ENCODE data around the gene HOXA5.

HOXA5 gene

GRCh38 chr7:27143023-27143949 lies at the start of gene HOXA5:
HOXA5 (minus strand) TSS chr7:27143681; CDS start chr7:27143607, 74 bp downstream.
- no peak for DNase-seq

GRCh38 chr7:27192546-27193334 lies 49.3 kb upstream of the HOXA5 start:
- no peak for DNase-seq

GRCh38 chr7:27191833-27192545 lies 48.5 kb upstream of the HOXA5 start:
- no peak for DNase-seq

- no peak for DNase-seq
Measured at GRCh38 chr7:27191161-27191731, 47.8 kb upstream of the HOXA5 start.

GRCh38 chr7:27189997-27190748 lies 46.7 kb upstream of the HOXA5 start:
- DNase-seq, result no peak

- DNase-seq, result no peak
Measured at GRCh38 chr7:27189295-27189996, 46.0 kb upstream of the HOXA5 start.

- DNase-seq, result no peak
Measured at GRCh38 chr7:27188386-27189294, 45.2 kb upstream of the HOXA5 start.

GRCh38 chr7:27187475-27188385 lies 44.2 kb upstream of the HOXA5 start:
- no peak for DNase-seq

GRCh38 chr7:27186668-27187474 lies 43.4 kb upstream of the HOXA5 start:
- no peak for DNase-seq

- no peak for DNase-seq
Measured at GRCh38 chr7:27185854-27186667, 42.6 kb upstream of the HOXA5 start.

GRCh38 chr7:27185013-27185853 lies 41.8 kb upstream of the HOXA5 start, which contains the start of gene HOXA11:
HOXA11 (minus strand) TSS chr7:27185232; CDS start chr7:27185144, 88 bp downstream.
- DNase-seq, result no peak

GRCh38 chr7:27184337-27185012 lies 41.0 kb upstream of the HOXA5 start:
- no peak for DNase-seq

GRCh38 chr7:27183682-27184336 lies 40.3 kb upstream of the HOXA5 start:
- DNase-seq, result no peak

- no peak for DNase-seq
Measured at GRCh38 chr7:27182861-27183681, 39.6 kb upstream of the HOXA5 start.

All from stimulated activated CD4-positive, alpha-beta T cell treated with anti-CD3 and anti-CD28 coated beads, Interleukin-12 subunit alpha, Interleukin-12 subunit beta, amount 100 ng/mL, for 4 hours (primary cell).